ENCODE measurements around the gene INPP5F.

The INPP5F gene

GRCh38 chr10:119725828-119726675 is at the start of gene INPP5F:
Gene INPP5F, plus strand, starts transcription at chr10:119726050. Its CDS starts 213 bp downstream, at chr10:119726263.
- peak; percentile 95 to 96 for DNase-seq

- no peak for DNase-seq
Observed at GRCh38 chr10:119677126-119677525, 48.7 kb upstream of the INPP5F start.

GRCh38 chr10:119677904-119678755 is 47.7 kb upstream of the INPP5F start:
- no peak for DNase-seq

- no peak for DNase-seq
Observed at GRCh38 chr10:119679480-119679829, 46.4 kb upstream of the INPP5F start.

GRCh38 chr10:119680050-119680449 is 45.8 kb upstream of the INPP5F start:
- peak in 1 of 2 experiments; percentile 15 for DNase-seq

GRCh38 chr10:119680650-119681081 is 45.2 kb upstream of the INPP5F start:
- no peak for DNase-seq

- DNase-seq = peak; percentile 36 to 40
Observed at GRCh38 chr10:119686465-119687191, 39.2 kb upstream of the INPP5F start.

GRCh38 chr10:119687192-119688032 is 38.4 kb upstream of the INPP5F start:
- DNase-seq = no peak

GRCh38 chr10:119688033-119688508 is 37.8 kb upstream of the INPP5F start:
- DNase-seq = no peak

GRCh38 chr10:119689016-119689580 is 36.8 kb upstream of the INPP5F start:
- no peak for DNase-seq

- no peak for DNase-seq
Observed at GRCh38 chr10:119691726-119692125, 34.1 kb upstream of the INPP5F start.

GRCh38 chr10:119693262-119693957 is 32.4 kb upstream of the INPP5F start:
- no peak for DNase-seq

GRCh38 chr10:119694608-119695007 is 31.2 kb upstream of the INPP5F start:
- no peak for DNase-seq

- DNase-seq = peak; percentile 34 to 57
Observed at GRCh38 chr10:119700321-119700954, 25.4 kb upstream of the INPP5F start.

GRCh38 chr10:119701861-119702260 is 24.0 kb upstream of the INPP5F start:
- DNase-seq = no peak

- DNase-seq = no peak
Observed at GRCh38 chr10:119702583-119702982, 23.3 kb upstream of the INPP5F start.

GRCh38 chr10:119703903-119704508 is 21.8 kb upstream of the INPP5F start:
- no peak for DNase-seq

GRCh38 chr10:119705434-119705831 is 20.4 kb upstream of the INPP5F start:
- no peak for DNase-seq

GRCh38 chr10:119706521-119707278 is 19.1 kb upstream of the INPP5F start:
- no peak for DNase-seq
